ENCODE measurements around the gene HSPB8.

The HSPB8 gene

GRCh38 chr12:119156401-119157044 is 22.2 kb upstream of the HSPB8 start:
- no peak overlapping the region for H3K4me3 ChIP-seq (ENCODE audit: low read depth, low read length)
- TF ChIP-seq CTCF (IDR thresholded peaks at IDR 0.05; ENCODE audit: control insufficient read depth, extremely low read depth, insufficient read depth) = 0 out of 2 replicates have a peak, but pooled peaks have one; percentile 21
- DNase-seq (ENCODE audit: low read depth) = no peak

DNA sequence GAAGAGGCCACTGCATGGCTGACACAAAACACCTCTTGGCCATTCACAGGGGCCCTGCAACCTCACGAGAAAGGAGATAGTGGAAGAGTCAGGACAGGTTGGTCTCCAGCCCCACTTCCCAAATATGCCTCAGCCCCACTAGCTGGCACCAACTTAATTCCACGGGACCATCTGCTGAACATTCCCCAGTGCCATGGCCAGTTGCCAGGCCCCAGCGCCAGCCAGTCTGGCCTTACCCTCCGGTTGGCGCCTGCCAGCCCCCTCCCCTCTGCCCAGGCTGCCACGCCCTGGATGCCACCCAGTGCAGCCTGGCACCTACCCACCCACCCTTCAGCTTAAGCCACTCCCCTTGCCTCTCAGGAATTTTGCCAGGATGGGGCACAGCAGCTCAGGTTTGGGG is 21.2 kb upstream of the HSPB8 start:
- no peak for TF ChIP-seq CTCF (IDR thresholded peaks at IDR 0.05; ENCODE audit: control insufficient read depth, extremely low read depth, insufficient read depth)
- DNase-seq (ENCODE audit: low read depth) = no peak
- H3K4me3 ChIP-seq (ENCODE audit: low read depth, low read length) = no peak overlapping the region

DNA sequence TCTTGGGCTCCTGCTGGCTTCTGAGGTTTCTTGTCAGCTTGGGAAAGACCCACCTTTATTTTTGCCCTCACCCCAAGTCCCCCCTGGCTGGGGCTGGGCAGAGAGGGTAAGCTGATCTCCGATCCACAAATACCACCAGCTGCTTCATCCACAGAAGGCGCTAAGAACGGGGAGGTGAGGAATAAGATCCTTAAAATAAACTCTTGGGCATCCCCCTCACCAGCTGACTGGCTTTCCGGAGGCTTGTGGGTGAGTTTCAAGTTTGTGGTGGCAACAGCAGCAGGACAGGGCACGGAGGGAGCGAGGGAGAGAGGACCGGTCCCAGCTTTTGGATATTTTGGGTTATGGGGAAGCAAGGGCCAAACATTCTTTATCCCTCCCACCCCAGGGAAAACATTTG is 20.8 kb upstream of the HSPB8 start:
- TF ChIP-seq CTCF (IDR thresholded peaks at IDR 0.05; ENCODE audit: control insufficient read depth, extremely low read depth, insufficient read depth) = no peak
- DNase-seq (ENCODE audit: low read depth) = no peak
- H3K4me3 ChIP-seq (ENCODE audit: low read depth, low read length) = no peak overlapping the region

- DNase-seq (ENCODE audit: low read depth) = no peak
- H3K4me3 ChIP-seq (ENCODE audit: low read depth, low read length) = no peak overlapping the region
- no peak for TF ChIP-seq CTCF (IDR thresholded peaks at IDR 0.05; ENCODE audit: control insufficient read depth, extremely low read depth, insufficient read depth)
These were observed 20.3 kb upstream of the HSPB8 start for GRCh38 chr12:119158402-119158801.

GRCh38 chr12:119159844-119160243 is 18.9 kb upstream of the HSPB8 start:
- DNase-seq (ENCODE audit: low read depth) = no peak
- no peak overlapping the region for H3K4me3 ChIP-seq (ENCODE audit: low read depth, low read length)
- no peak for TF ChIP-seq CTCF (IDR thresholded peaks at IDR 0.05; ENCODE audit: control insufficient read depth, extremely low read depth, insufficient read depth)

- DNase-seq (ENCODE audit: low read depth) = no peak
- H3K4me3 ChIP-seq (ENCODE audit: low read depth, low read length) = no peak overlapping the region
- no peak for TF ChIP-seq CTCF (IDR thresholded peaks at IDR 0.05; ENCODE audit: control insufficient read depth, extremely low read depth, insufficient read depth)
These were observed 10.8 kb upstream of the HSPB8 start for GRCh38 chr12:119167902-119168301.

DNA sequence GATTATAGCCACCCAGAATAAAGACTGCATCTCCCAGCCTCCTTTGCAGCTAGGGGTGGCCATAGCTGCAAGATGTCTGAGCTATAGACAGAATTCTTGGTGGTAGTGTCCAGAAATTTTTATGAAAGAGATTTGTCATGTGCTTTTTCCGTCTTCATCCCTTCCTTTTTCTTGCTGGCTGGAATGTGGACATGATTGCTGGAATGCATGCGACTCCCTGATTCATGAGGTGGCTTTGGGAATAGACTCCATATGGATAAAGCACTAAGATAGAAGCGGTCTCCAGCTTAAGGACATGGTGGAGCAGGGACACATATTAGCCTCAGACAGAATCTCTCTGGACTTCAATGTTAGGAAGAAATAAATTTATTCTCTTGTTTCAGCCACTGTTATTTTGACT is 10.0 kb upstream of the HSPB8 start:
- TF ChIP-seq CTCF (IDR thresholded peaks at IDR 0.05; ENCODE audit: control insufficient read depth, extremely low read depth, insufficient read depth) = no peak
- DNase-seq (ENCODE audit: low read depth) = no peak
- H3K4me3 ChIP-seq (ENCODE audit: low read depth, low read length) = no peak overlapping the region
